Activated naive CD8-positive, alpha-beta T cell treated with anti-CD3 and anti-CD28 coated beads, Interleukin-2, amount 50 U/mL, for 24 hours (primary cell): ENCODE results near the gene LIN28B.

Source experiments
- ATAC-seq: fragments of 150-1000 bp; cut with Tn5 transposase; one replicate; pipeline ENCODE4 v1.10.0; 2021
- DNase-seq: peaks from one replicate; pipeline ENCODE4 v3.0.0; 2021
- H3K27ac Mint-ChIP-seq: one replicate; pipeline ENCODE4 v1.8.0; 2021; ENCODE audit warnings: mild to moderate bottlenecking, mixed read lengths
- H3K27me3 Mint-ChIP-seq: one replicate; pipeline ENCODE4 v1.8.0; 2021; ENCODE audit warnings: mixed read lengths
- H3K36me3 Mint-ChIP-seq: one replicate; pipeline ENCODE4 v1.8.0; 2021; ENCODE audit warnings: low read depth, mixed read lengths
- H3K4me1 Mint-ChIP-seq: one replicate; pipeline ENCODE4 v1.8.0; 2021; ENCODE audit warnings: mixed read lengths
- H3K4me3 Mint-ChIP-seq: one replicate; pipeline ENCODE4 v1.8.0; 2021; ENCODE audit warnings: mild to moderate bottlenecking, moderate library complexity, mixed read lengths
- H3K9me3 Mint-ChIP-seq: one replicate; pipeline ENCODE4 v1.8.0; 2021; ENCODE audit warnings: mixed read lengths

Gene LIN28B, protein sequence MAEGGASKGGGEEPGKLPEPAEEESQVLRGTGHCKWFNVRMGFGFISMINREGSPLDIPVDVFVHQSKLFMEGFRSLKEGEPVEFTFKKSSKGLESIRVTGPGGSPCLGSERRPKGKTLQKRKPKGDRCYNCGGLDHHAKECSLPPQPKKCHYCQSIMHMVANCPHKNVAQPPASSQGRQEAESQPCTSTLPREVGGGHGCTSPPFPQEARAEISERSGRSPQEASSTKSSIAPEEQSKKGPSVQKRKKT

DNA sequence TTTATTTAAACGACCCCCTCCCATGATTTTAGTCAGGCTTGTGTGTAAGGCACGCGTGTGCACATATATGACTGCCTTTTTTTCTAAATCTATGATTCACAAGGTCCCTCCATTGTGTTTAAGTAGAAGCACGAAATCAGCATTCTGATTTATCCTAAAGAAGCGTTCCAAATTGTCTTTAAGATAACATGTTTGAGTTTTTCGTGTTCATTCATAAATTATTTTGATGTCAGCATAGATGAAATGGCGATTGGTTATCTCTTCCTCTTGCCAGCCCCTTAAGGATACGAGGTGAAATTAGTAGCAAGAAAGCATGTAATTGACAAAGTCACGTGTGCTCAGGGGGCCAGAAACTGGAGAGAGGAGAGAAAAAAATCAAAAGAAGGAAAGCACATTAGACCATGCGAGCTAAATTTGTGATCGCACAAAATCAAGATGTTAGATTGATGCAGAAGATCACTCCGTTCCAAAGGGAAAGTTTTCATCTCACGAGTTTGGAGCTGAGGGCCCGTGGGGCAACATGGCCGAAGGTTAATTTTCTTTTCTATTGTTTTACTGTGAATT, at the start of gene LIN28B:
Gene LIN28B, plus strand, starts transcription at position 377 of the 564 bp plus-strand sequence. Its CDS starts 144 bp downstream, at position 521.
- no peak within 1 kb of the TSS for H3K27ac Mint-ChIP-seq
- H3K4me3 Mint-ChIP-seq: peak within 1 kb of the TSS; percentile 48
- DNase-seq (no peak), ATAC-seq (no peak)
- peaks cover 3% of the 10 kb centered on the region for H3K36me3 Mint-ChIP-seq
- H3K4me1 Mint-ChIP-seq: peaks cover 14% of the 10 kb centered on the region
- H3K27me3 Mint-ChIP-seq: peaks cover 74% of the 10 kb centered on the region
- H3K9me3 Mint-ChIP-seq: peaks cover 16% of the 10 kb centered on the region

DNA sequence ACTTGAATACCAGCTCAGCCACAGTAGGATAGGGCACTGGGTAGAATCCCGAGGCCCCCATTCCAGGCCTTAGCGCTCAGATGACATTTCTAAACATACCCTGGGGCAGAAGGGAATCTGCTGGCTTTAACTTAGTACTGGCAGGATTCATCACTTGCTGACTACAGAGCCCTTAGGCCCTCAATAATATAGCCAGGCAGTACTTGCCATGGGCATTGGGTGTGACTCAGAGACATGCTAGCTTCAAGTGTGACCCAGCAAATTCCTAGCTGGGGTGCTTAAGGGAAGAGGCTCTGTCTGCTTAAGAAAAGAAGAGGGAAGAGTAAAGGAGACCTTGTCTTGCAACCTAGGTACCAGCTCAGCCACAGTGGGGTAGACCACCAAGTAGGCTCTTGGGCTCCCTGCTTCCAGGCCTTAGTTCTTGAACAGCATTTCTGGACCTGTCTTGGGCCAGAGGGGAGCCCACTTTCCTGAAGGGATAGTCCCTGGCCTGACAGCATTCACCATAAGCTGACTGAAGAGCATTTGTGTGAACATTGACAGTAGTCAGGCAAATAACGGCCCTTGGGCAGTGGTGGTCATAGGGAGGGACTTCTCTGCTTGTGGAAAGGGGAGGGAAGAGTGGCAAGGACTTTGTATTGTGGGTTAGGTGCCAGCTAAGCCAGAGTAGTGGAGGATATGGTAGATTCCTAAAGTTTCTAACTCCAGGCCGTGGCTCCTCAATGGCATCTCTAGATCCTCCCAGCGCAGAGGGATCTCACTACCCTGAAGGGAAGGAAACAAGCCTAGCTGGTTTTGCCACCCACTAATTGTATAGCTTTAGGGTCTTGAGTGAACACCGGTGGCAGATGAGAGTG, 48.6 kb upstream of the LIN28B start:
- Mint-ChIP-seq H3K27me3 (peaks cover 30% of the 10 kb centered on the region), H3K4me3 (no peak overlapping the region), H3K9me3 (peaks cover 3% of the 10 kb centered on the region), H3K27ac (no peak overlapping the region), H3K4me1 (no peaks in the 10 kb centered on the region), H3K36me3 (no peaks in the 10 kb centered on the region)
- DNase-seq (no peak), ATAC-seq (no peak)

DNA sequence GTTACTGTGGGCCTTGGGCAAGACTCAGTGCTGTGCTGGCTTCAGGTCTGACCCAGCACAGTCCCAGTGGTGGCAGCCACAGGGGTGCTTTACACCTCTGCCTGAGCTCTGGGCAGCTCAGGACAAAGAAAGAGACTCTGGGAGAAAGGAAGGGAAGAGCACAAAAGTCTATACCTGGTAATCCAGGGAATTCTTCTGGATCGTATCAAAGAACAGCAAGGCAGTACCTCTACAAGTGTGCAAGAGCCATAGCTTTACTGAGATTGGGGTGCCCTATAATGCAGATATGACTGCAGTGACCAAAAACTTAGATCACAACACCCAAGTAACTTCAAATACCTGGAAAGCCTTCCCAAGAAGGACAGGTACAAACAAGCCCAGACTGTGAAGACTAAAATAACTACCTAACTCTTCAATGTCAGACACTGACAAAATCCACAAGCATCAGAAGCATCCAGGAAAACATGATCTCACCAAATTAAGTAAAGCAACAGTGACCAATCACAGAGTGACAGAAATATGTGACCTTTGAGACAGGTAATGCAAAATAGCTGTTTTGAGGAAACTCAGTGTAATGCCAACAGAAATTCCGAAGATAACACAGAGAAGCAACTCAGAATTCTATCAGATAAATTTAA, 47.9 kb upstream of the LIN28B start:
- Mint-ChIP-seq H3K9me3 (peaks cover 3% of the 10 kb centered on the region), H3K4me1 (no peaks in the 10 kb centered on the region), H3K4me3 (no peak overlapping the region), H3K27me3 (peaks cover 27% of the 10 kb centered on the region), H3K27ac (no peak overlapping the region), H3K36me3 (no peaks in the 10 kb centered on the region)
- DNase-seq: no peak
- ATAC-seq: no peak

DNA sequence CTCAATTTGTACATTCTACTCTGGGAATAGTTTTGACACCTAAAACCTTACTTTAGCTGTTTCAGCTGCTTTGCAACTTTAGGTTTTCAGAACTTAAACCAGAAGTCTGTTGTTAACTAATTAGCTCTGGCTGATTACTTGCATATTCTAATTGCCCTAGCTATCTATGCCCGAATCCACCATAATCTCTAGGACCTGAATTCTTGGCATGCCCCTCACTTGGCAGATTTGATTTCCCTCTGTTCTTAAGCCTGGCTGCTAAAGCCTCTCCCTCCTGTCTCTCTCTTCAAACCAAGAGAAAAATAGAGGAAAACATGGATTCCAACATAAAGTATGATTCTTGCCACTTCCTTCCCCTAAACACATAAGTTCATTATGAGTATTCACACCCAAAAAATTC, 35.0 kb upstream of the LIN28B start:
- no peaks in the 10 kb centered on the region for H3K4me1 Mint-ChIP-seq
- H3K27ac Mint-ChIP-seq: no peak overlapping the region
- H3K9me3 Mint-ChIP-seq: no peaks in the 10 kb centered on the region
- no peak for ATAC-seq
- no peak for DNase-seq
- no peak overlapping the region for H3K4me3 Mint-ChIP-seq
- no peaks in the 10 kb centered on the region for H3K36me3 Mint-ChIP-seq
- peaks cover 8% of the 10 kb centered on the region for H3K27me3 Mint-ChIP-seq

DNA sequence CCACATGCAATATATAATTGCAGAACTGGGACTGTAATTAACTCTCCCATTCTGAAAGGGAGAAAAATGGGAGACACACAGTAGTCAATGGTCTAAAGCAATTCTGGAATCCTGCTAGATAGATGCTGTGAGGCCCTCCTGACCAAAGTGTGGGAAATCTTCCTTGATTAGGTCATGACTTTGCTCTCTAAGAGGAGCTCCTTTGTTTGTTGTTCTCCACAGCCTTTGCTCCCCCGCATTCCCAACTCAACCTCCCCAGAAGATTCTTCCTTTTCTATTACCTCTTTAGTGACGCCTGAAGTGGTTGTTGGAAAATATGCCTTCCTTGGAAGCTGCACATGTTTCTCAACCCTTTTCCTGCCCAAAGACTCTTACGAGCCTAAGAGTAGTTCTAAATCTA, 28.8 kb upstream of the LIN28B start:
- H3K27me3 Mint-ChIP-seq: peaks cover 15% of the 10 kb centered on the region
- H3K4me3 Mint-ChIP-seq: no peak overlapping the region
- ATAC-seq: no peak
- H3K36me3 Mint-ChIP-seq: no peaks in the 10 kb centered on the region
- no peak for DNase-seq
- H3K27ac Mint-ChIP-seq: no peak overlapping the region
- H3K9me3 Mint-ChIP-seq: no peaks in the 10 kb centered on the region
- no peaks in the 10 kb centered on the region for H3K4me1 Mint-ChIP-seq

DNA sequence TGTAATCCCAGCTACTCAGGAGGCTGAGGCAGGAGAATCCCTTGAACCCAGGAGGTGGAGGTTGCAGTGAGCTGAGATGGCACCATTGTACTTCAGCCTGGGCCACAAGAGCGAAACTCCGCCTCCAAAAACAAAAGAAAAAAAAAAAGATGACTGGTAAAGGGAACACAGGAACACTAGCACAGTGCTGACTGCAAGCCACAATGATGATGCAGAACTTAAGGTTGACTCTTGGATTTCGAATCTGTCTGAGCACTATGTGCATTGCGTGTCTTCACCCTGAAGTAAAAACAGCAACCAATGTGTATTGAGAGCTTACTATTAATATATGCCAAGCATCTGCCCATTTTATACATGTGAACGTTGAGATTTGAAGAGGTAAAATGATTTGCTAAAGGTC, 27.6 kb upstream of the LIN28B start:
- peaks cover 18% of the 10 kb centered on the region for H3K27me3 Mint-ChIP-seq

DNA sequence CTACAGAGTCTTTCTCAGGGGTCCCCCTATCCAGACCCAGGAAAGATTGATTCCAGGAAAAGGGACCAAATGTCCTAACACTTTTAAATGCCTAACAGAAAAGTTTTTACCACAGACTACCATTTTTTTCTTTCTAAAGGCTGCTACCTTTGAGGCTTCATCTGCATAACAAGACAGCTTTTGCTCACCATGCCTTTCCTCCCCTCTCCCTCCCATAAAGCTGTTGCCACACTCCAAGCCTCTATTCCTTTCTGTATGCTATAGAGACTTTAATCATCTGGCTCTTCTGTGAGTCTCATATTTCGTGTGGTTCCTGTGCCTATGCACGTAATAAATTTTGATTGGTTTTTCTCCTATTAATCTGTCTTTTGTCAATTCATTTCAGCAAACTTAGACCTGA, 26.0 kb upstream of the LIN28B start:
- H3K4me3 Mint-ChIP-seq: no peak overlapping the region
- H3K36me3 Mint-ChIP-seq: no peaks in the 10 kb centered on the region
- peaks cover 19% of the 10 kb centered on the region for H3K27me3 Mint-ChIP-seq
- no peak overlapping the region for H3K27ac Mint-ChIP-seq
- DNase-seq (no peak), ATAC-seq (no peak)
- no peaks in the 10 kb centered on the region for H3K4me1 Mint-ChIP-seq
- no peaks in the 10 kb centered on the region for H3K9me3 Mint-ChIP-seq

More for the DNA sequence above, 27.6 kb upstream of the LIN28B start:
- no peaks in the 10 kb centered on the region for H3K4me1 Mint-ChIP-seq
- H3K27ac Mint-ChIP-seq: no peak overlapping the region
- H3K9me3 Mint-ChIP-seq: no peaks in the 10 kb centered on the region
- DNase-seq (no peak), ATAC-seq (no peak)
- no peaks in the 10 kb centered on the region for H3K36me3 Mint-ChIP-seq
- no peak overlapping the region for H3K4me3 Mint-ChIP-seq

DNA sequence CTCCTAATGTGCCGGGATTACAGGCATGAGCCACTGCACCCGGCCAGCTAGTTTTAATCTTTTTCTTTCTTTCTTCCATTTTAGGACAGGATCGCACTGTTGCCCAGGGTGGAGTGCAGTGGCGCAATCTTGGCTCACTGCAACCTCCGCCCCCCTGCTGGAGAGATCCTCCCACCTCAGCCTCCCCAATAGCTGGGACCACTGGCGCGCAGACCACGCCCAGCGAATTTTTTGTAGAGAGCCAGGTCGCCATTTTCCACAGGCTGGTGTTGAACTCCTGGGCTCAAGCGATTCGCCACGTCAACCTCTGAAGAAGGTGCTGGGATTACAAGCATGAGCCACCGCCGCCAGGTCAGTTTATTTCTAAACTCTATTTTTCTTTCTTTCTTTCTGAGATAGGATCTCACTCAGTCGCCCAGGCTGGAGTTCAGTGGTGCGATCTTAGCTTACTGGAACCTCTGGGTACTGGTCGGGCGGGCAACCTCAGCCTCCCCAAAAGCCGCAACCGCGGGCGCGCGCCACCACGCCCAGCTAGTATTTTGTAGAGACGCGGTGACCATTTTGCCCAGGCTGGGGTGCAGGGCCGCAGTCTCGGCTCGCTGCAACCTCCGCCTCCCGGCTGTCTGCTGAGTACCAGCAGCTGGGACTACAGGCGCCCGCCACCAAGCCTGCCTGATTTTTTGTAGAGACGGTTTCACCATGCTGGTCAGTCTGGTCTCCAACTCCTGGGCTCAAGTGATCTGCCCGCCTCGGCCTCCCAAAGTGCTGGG, 20.0 kb upstream of the LIN28B start:
- Mint-ChIP-seq H3K4me3 (no peak overlapping the region), H3K4me1 (peaks cover 5% of the 10 kb centered on the region), H3K9me3 (peaks cover 3% of the 10 kb centered on the region), H3K36me3 (peaks cover 6% of the 10 kb centered on the region), H3K27ac (no peak overlapping the region), H3K27me3 (peaks cover 37% of the 10 kb centered on the region)
- no peak for ATAC-seq
- no peak for DNase-seq

DNA sequence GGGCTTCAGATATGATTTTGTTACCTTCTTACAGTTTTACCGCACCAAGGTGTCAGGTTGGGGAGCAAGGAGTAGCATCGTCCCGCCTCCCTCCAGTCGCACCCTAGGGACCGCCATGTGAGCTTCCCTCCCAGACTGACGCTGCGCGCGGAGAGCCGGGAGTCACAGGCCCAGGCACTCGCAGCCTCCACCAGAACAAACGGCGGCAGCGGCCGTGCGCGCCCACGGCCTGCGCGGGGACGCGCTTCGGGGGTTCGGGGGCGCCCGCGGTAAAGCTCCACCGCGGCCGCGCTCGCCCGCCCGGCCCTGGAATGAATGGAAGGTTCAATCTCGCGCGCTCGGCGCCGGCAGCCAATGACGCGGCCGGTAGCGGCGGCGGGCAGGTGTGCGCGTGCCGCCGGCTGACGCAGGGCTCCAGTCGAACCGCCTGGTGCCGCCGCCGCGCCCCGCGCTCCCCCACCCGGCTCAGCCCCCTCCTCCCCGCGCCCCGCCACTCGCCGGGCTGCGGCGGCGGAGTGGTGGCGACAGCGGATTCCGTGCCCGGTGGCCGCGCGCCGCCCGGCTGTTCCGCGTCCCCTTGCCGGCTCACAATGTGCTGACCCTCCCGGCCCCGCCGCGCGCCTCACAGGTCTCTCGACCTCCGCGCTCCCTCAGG, 16.5 kb upstream of the LIN28B start:
- H3K4me3 Mint-ChIP-seq: peak overlapping the region; percentile 17

DNA sequence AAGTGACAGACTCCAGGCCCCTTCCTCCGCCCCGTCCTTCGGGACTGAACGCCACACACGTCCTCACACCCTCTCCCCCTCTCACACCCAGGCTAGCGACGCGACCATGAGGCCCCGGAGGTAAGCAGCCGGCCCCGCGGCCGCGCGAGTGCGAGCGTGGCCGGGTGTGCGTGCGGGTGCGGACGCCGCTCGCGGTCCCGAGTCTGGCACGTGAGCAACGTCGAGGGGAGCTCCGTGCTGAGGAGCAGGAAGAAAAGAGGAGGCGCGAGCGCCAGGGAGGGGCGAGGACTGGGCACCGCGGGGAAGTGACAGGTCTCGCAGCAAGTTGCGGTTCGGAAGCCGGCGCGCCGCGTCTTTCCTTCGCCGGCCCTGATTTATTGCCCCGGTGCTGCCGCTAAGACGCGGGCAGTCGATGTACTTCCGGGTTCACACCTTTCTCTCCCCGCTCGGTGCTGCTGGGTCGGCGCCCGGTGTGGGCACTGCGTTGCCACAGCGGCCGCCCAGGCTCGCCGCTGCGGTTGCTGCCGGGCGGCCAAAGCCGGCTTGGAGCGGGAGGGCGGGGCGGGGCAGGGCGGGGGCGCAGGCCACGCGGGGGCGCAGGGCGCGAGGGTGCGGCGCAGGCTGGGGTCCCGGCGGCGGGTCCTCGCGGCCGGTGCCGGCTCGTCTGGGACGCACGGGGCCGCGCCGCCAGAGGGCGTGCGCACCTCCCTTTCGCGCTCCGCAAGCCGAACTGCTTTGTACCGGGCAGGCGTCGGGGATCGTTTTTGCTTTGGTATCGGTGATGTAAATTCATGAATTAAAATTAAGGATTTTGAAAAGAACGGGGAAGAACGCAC, 15.8 kb upstream of the LIN28B start:
- H3K36me3 Mint-ChIP-seq: peaks cover 6% of the 10 kb centered on the region
- peak overlapping the region; percentile 64 for H3K4me3 Mint-ChIP-seq
- DNase-seq (peak; percentile 53), ATAC-seq (peak; percentile 86)
- peaks cover 3% of the 10 kb centered on the region for H3K9me3 Mint-ChIP-seq
- peaks cover 49% of the 10 kb centered on the region for H3K27me3 Mint-ChIP-seq
- peaks cover 5% of the 10 kb centered on the region for H3K4me1 Mint-ChIP-seq
- no peak overlapping the region for H3K27ac Mint-ChIP-seq

More for the DNA sequence above, 16.5 kb upstream of the LIN28B start:
- Mint-ChIP-seq H3K4me1 (peaks cover 5% of the 10 kb centered on the region), H3K9me3 (peaks cover 3% of the 10 kb centered on the region), H3K36me3 (peaks cover 6% of the 10 kb centered on the region), H3K27me3 (peaks cover 49% of the 10 kb centered on the region), H3K27ac (no peak overlapping the region)
- no peak for ATAC-seq
- DNase-seq: no peak

DNA sequence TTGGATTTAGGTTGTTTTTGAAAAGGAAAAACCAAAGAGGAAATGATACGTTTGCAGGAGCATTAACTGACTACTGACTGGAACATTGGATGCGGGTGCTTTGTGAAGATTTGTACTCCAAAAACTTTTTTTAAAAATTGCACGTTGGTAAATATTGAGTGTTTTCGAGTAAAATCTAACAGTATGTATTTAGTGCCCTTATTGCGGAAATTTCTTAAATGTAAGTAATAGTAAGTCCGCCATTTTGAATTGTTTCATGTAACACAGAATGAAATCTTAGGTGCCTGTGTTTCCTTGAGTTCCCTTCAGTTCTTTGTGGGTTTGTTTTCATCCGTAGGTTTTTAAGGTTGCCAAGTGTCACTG, 15.2 kb upstream of the LIN28B start:
- ATAC-seq (no peak), DNase-seq (no peak)
- Mint-ChIP-seq H3K27ac (no peak overlapping the region), H3K4me3 (peak overlapping the region; percentile 64), H3K27me3 (peaks cover 43% of the 10 kb centered on the region), H3K9me3 (peaks cover 3% of the 10 kb centered on the region), H3K4me1 (peaks cover 5% of the 10 kb centered on the region), H3K36me3 (peaks cover 6% of the 10 kb centered on the region)

DNA sequence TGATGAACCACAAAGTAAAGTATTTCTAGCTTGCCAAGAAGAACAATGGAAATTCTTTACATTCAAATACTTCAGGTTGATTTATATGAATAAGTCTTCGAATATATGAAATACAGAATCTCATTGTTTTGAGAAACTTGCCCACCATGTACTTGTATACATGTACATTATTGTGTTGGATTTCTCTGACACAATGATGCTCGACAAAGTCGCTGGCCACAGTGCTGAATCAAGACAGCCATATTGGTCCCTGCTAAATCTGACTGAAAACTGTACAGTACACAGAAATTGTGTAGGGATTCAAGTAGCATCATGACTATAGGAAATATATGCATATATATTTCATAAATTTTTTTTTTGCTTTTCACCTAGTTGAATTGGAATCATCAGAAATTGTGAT, 13.1 kb upstream of the LIN28B start:
- H3K4me3 Mint-ChIP-seq: no peak overlapping the region
- DNase-seq (no peak), ATAC-seq (no peak)
- H3K9me3 Mint-ChIP-seq: peaks cover 3% of the 10 kb centered on the region
- H3K36me3 Mint-ChIP-seq: peaks cover 6% of the 10 kb centered on the region
- peaks cover 5% of the 10 kb centered on the region for H3K4me1 Mint-ChIP-seq
- no peak overlapping the region for H3K27ac Mint-ChIP-seq
- peaks cover 44% of the 10 kb centered on the region for H3K27me3 Mint-ChIP-seq

DNA sequence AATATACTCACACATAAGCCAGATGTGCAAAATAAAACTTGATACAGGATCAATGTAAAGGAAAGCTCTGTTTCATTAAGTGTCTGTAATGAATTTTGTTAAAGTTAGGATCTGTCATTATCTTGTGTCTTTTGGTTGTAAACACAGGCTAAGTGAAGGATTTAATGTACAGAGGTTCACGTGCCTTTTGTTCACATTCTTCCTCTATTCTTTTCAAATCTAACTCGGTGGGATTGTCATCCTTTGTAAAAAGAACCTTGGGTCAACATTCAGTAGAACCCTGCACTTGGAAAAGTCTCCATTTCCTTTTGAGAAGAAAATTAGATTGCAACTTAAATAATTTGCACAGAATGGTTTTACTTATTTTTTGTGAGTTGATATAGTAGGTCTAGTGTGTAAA, 7.7 kb upstream of the LIN28B start:
- no peak overlapping the region for H3K4me3 Mint-ChIP-seq
- peaks cover 3% of the 10 kb centered on the region for H3K36me3 Mint-ChIP-seq
- DNase-seq (no peak), ATAC-seq (no peak)
- peaks cover 48% of the 10 kb centered on the region for H3K27me3 Mint-ChIP-seq
- H3K9me3 Mint-ChIP-seq: peaks cover 11% of the 10 kb centered on the region
- peaks cover 3% of the 10 kb centered on the region for H3K4me1 Mint-ChIP-seq
- no peak overlapping the region for H3K27ac Mint-ChIP-seq
